GM10266 (cell line): Measurements from ENCODE around the gene CCNA2.

Source experiments
- DNase-seq: peaks from one replicate; pipeline ENCODE4 v3.0.0; 2012; ENCODE audit errors: extremely low spot score
- CTCF ChIP-seq: IDR thresholded peaks from 2 replicates; pipeline ENCODE4 v1.5.1; 2012; ENCODE audit warnings: mild to moderate bottlenecking, low read depth; ENCODE audit not compliant: control insufficient read depth, insufficient read depth; ENCODE audit errors: missing control alignments

CCNA2 gene

GRCh38 chr4:121777625-121778024 is 46.1 kb downstream of the CCNA2 start:
- no peak for TF ChIP-seq CTCF
- no peak for DNase-seq

- TF ChIP-seq CTCF, result no peak
- no peak for DNase-seq
These were observed 46.9 kb downstream of the CCNA2 start for GRCh38 chr4:121776610-121777401.

DNA sequence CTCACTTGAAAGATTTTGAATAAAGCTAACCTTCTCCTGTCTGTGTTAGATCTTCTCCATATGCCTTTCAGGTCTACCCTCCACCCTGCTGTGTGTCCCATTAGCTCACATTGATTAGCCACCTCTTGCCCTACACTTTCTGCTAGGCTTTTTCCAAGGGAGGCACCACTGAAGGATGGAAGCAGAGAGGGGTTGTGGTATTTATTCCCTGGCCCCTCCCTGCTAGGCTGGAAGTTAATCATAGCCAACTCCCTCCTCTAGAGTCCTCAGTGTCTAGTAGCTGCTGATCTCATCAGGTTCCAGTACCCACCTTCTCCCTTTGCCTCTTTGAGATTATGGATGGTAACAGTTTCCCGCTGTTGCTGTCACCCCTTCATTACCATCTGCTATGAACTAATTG is 49.8 kb downstream of the CCNA2 start:
- no peak for DNase-seq
- TF ChIP-seq CTCF, result no peak

GRCh38 chr4:121771869-121772268 is 51.8 kb downstream of the CCNA2 start:
- no peak for TF ChIP-seq CTCF

GRCh38 chr4:121769341-121769740 is 54.3 kb downstream of the CCNA2 start:
- no peak for TF ChIP-seq CTCF
- DNase-seq, result no peak

More at GRCh38 chr4:121771869-121772268, 51.8 kb downstream of the CCNA2 start:
- no peak for DNase-seq

GRCh38 chr4:121767166-121767565 is 56.5 kb downstream of the CCNA2 start:
- no peak for DNase-seq
- TF ChIP-seq CTCF, result no peak
